ENCODE results near the gene GPAM. TPM values are rescaled to one million over a fixed set of nuclear protein-coding genes. Genes with fewer than 3 reads are reported as not detected.
"Not testable (repeated sequence)": the region's sequence is repeated elsewhere in the genome, so short reads cannot be mapped to it uniquely, and the experiment has no call there.

Gene GPAM
- total RNA-seq, 2 donors from 2014 or later = 8.5 to 11.2 TPM

DNA sequence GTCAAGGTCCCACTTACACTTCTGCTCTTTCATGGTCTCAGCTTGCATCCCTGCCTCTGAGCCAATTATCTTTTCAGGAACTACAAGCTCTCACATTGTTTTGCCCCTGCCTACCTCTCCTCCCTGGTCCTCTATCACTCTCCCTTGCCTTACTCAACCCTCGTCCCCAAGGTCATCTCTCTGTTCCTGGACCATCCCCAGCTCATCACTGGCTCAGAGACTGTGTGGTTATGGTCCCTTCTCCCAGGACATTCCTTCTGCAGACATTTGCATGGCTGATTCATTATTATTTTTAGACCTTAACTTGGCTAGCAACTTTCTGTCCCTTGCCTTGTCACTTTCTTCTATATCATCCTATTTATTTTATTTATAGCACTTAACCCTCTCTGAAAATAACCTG is 17.8 kb upstream of the GPAM start:
- Histone ChIP-seq H3K36me3 (no peaks in the 10 kb centered on the region), H3K4me3 (no peak overlapping the region), H3K27me3 (replicated peaks; ENCODE audit: insufficient read depth) (no peaks in the 10 kb centered on the region), H3K9me3 (no peaks in the 10 kb centered on the region), H3K27ac (no peak overlapping the region), H3K4me1 (ENCODE audit: control insufficient read depth in 1 of 2, low read depth in 2 of 2) (no peaks in the 10 kb centered on the region)
- TF ChIP-seq, protein P1, sequence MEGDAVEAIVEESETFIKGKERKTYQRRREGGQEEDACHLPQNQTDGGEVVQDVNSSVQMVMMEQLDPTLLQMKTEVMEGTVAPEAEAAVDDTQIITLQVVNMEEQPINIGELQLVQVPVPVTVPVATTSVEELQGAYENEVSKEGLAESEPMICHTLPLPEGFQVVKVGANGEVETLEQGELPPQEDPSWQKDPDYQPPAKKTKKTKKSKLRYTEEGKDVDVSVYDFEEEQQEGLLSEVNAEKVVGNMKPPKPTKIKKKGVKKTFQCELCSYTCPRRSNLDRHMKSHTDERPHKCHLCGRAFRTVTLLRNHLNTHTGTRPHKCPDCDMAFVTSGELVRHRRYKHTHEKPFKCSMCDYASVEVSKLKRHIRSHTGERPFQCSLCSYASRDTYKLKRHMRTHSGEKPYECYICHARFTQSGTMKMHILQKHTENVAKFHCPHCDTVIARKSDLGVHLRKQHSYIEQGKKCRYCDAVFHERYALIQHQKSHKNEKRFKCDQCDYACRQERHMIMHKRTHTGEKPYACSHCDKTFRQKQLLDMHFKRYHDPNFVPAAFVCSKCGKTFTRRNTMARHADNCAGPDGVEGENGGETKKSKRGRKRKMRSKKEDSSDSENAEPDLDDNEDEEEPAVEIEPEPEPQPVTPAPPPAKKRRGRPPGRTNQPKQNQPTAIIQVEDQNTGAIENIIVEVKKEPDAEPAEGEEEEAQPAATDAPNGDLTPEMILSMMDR (IDR thresholded peaks at IDR 0.05) = no peak
- DNase-seq (ENCODE audit: low spot score) (no peak), ATAC-seq (ENCODE audit: insufficient number of reproducible peaks, low FRiP score, low read depth) (no peak)

DNA sequence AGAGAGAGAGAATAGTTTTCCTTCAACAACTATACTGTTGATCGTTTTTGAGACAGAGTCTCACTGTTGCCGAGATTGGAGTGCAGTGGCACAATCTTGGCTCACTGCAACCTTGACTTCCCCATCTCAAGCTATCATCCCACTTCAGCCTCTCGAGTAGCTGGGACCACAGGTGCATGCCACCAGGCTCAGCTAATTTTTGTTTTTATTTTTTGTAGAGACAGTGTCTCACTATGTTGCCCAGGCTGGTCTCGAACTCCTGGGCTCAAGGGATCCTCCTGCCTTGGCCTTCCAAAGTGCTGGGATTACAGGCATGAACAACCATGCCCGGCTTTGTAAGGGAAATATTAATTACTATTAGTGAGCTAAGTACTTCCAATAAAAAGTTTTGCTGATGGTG is 16.7 kb upstream of the GPAM start:
- ATAC-seq (ENCODE audit: insufficient number of reproducible peaks, low FRiP score, low read depth); H3K9me3 ChIP-seq; H3K36me3 ChIP-seq; H3K27me3 ChIP-seq (replicated peaks; ENCODE audit: insufficient read depth); H3K27ac ChIP-seq; DNase-seq (ENCODE audit: low spot score); H3K4me3 ChIP-seq; H3K4me1 ChIP-seq (ENCODE audit: control insufficient read depth in 1 of 2, low read depth in 2 of 2): not testable (repeated sequence)

DNA sequence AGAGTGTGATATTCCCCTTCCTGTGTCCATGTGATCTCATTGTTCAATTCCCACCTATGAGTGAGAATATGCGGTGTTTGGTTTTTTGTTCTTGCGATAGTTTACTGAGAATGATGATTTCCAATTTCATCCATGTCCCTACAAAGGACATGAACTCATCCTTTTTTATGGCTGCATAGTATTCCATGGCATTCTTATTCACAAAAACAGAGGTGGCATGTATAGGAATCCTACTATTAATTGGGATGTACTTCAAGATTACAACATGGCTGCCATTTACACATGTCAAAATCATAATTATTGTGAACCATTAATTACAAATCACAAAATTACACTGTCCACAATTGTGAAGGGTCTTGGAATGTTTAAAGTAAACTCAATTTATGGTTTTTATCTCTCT is 14.1 kb upstream of the GPAM start:
- not testable (repeated sequence) for H3K36me3 ChIP-seq; H3K27ac ChIP-seq; H3K9me3 ChIP-seq; H3K27me3 ChIP-seq (replicated peaks; ENCODE audit: insufficient read depth); DNase-seq (ENCODE audit: low spot score); H3K4me3 ChIP-seq; ATAC-seq (ENCODE audit: insufficient number of reproducible peaks, low FRiP score, low read depth)
- H3K4me1 ChIP-seq (ENCODE audit: control insufficient read depth in 1 of 2, low read depth in 2 of 2) = peaks cover 0 to 17% of the 10 kb centered on the region in 2 donors

DNA sequence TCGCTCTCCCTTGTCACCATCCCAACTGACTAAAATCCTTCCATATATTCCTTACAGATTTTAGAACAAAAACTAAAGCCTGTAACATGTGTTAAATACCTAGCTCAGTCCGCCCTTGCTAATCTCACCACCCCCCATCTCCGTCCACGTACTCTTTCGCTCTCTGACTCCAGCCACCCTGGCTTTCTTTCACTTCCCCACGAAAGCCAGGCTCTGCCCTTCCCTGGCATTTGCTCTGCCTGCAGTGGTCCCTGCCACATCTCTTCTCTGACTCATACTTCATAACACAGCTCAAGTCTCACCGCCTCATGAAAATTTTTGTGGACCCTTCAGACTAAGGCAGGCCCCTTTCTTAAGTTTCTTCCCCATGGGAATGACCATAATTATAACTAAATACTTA is 11.7 kb upstream of the GPAM start:
- Histone ChIP-seq H3K27me3 (replicated peaks; ENCODE audit: insufficient read depth) (no peaks in the 10 kb centered on the region), H3K4me1 (ENCODE audit: control insufficient read depth in 1 of 2, low read depth in 2 of 2) (peaks cover 2 to 31% of the 10 kb centered on the region in 2 donors), H3K27ac (peak overlapping the region; percentile 12 to 22), H3K36me3 (no peaks in the 10 kb centered on the region), H3K9me3 (no peaks in the 10 kb centered on the region), H3K4me3 (peak overlapping the region; percentile 46)
- TF ChIP-seq, protein P1 (IDR thresholded peaks at IDR 0.05) = no peak
- ATAC-seq (ENCODE audit: insufficient number of reproducible peaks, low FRiP score, low read depth) (no peak), DNase-seq (ENCODE audit: low spot score) (no peak)

DNA sequence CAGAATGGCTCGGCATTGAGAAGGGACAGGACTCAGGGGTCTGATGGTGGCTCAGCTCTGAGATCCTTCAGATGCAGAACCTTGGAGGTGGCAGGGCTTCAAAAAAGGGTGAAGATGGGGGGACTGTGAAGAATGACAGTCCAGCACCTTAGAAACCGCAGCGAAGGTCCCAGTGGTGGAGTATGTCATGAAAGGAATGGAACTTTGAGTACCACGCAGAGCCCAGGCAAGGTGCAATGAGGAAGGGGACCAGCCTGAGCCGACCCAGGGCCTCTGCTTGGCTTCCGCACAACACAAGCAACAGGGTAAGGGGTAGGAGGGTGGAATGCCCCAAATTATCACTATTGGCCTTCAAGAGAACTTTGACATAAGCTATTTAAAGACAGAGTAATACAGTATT is 8.2 kb upstream of the GPAM start:
- no peak for DNase-seq (ENCODE audit: low spot score)
- no peak for ATAC-seq (ENCODE audit: insufficient number of reproducible peaks, low FRiP score, low read depth)
- Histone ChIP-seq H3K4me3 (no peak overlapping the region), H3K9me3 (no peaks in the 10 kb centered on the region), H3K36me3 (no peaks in the 10 kb centered on the region), H3K27me3 (replicated peaks; ENCODE audit: insufficient read depth) (no peaks in the 10 kb centered on the region), H3K4me1 (ENCODE audit: control insufficient read depth in 1 of 2, low read depth in 2 of 2) (peaks cover 9 to 42% of the 10 kb centered on the region in 2 donors), H3K27ac (no peak overlapping the region)
- TF ChIP-seq, protein P1 (IDR thresholded peaks at IDR 0.05) = no peak

DNA sequence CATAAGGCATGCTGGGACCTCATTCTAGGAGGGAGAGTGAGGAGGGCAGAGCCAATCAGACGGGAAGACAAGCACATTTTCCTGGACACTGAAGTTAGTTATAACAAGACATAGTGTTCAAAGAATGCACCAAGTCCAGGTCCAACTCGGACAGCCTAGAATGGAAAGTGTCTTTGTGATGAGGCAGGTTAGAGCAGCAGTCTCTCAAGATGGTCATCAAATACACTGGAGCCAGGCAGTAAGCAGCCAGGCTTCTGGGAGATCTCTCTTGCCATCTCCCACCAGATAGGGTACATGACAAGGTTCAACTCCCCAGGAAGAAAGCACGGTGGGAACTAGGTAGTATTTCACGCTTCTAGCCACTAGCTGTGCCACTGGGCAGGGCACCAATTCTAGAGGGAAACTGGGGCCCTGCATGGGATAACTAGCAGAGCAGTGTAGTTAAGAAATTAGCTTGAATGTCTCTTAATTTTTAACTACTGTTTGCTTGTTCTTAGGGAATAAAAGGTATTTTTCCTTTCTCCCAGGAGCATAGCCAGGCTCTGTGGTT is 7.6 kb upstream of the GPAM start:
- no peak overlapping the region for H3K4me3 ChIP-seq
- H3K36me3 ChIP-seq = no peaks in the 10 kb centered on the region
- no peaks in the 10 kb centered on the region for H3K27me3 ChIP-seq (replicated peaks; ENCODE audit: insufficient read depth)
- TF ChIP-seq, protein P1 (IDR thresholded peaks at IDR 0.05) = no peak
- DNase-seq (ENCODE audit: low spot score) (no peak), ATAC-seq (ENCODE audit: insufficient number of reproducible peaks, low FRiP score, low read depth) (no peak)
- peak overlapping the region in 1 of 2 donors; percentile 12 for H3K27ac ChIP-seq
- peaks cover 9 to 41% of the 10 kb centered on the region in 2 donors for H3K4me1 ChIP-seq (ENCODE audit: control insufficient read depth in 1 of 2, low read depth in 2 of 2)
- H3K9me3 ChIP-seq = no peaks in the 10 kb centered on the region

Measured in thoracic aorta (tissue), 2 donors.